G401.6 (cell line): ENCODE results near the gene PEPD.

Experiments
- FAIRE-seq: peaks from 2 replicates; lab custom pipeline; 2012; peaks lifted over from hg19 to GRCh38; lab: Jason Lieb, UNC

The PEPD gene

GRCh38 chr19:33405553-33406461 lies 115.8 kb downstream of the PEPD start:
- FAIRE-seq = no peak

GRCh38 chr19:33405254-33405552 lies 116.4 kb downstream of the PEPD start:
- FAIRE-seq = no peak

- FAIRE-seq = no peak
Measured at GRCh38 chr19:33404506-33405253, 116.9 kb downstream of the PEPD start.

- FAIRE-seq = no peak
Measured at GRCh38 chr19:33403973-33404304, 117.7 kb downstream of the PEPD start.

- no peak for FAIRE-seq
Measured at GRCh38 chr19:33403221-33403972, 118.2 kb downstream of the PEPD start.

GRCh38 chr19:33402421-33403220 lies 119.0 kb downstream of the PEPD start:
- no peak for FAIRE-seq

- FAIRE-seq = no peak
Measured at GRCh38 chr19:33401683-33402420, 119.7 kb downstream of the PEPD start.

GRCh38 chr19:33400856-33401682 lies 120.5 kb downstream of the PEPD start:
- no peak for FAIRE-seq

GRCh38 chr19:33399745-33400681 lies 121.6 kb downstream of the PEPD start:
- FAIRE-seq = no peak

GRCh38 chr19:33399081-33399744 lies 122.4 kb downstream of the PEPD start:
- FAIRE-seq = no peak

- no peak for FAIRE-seq
Measured at GRCh38 chr19:33398361-33399060, 123.1 kb downstream of the PEPD start.

GRCh38 chr19:33397536-33398360 lies 123.8 kb downstream of the PEPD start:
- FAIRE-seq = no peak

GRCh38 chr19:33396701-33397535 lies 124.7 kb downstream of the PEPD start:
- FAIRE-seq = no peak

- no peak for FAIRE-seq
Measured at GRCh38 chr19:33395561-33396550, 125.7 kb downstream of the PEPD start.
